ENCODE data around the gene OAF. TPM values are rescaled to one million over a fixed set of nuclear protein-coding genes. Genes with fewer than 3 reads are reported as not detected.

The OAF gene
- total and polyA plus RNA-seq, 9 donors, result 26.6 to 170 (median 66.3) TPM

DNA sequence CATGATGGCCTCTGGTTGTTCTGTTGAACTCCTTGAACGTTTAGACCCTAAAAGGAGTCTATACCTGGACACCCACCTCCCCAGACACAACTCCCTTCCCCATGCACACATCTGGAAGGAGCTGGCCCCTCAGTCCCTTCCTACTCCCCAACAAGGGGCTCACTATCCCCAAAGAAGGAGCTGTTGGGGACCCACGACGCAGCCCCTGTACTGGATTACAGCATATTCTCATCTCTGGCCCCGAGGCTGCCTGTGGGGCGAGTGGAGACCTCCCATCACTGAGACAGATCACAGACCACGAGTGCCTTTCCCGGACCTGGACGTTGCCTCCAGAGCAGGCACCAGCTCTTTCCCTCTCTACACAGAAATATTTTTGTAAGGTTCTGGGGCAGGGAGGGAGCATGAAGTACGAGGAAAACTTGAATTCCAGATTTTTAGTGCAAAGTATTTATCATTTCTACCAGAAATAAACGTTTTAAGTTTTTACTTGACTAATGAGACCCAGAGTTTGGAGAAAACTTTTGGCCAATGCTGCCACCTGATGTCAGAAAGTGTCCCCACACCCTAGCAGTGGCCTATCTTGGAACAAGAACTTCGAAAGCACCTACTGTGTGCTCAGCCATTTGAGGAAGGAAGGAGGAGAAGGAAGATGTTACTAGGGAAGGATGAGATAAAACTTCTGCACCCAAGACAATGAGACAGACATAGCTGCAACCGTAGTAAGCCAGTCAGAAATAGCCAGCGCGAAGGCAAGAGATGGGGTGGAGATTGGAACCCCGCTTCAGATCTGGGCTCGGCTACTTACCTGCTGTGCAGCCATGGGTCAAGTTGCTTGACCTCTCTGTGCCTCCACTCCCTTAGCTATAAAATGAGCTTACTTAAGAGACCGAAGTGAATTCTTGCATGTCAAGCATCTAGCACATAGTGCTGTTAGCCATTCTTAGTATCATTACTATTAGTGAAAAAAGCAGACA, 18.9 kb downstream of the OAF start:
- Histone ChIP-seq H3K27ac (peak overlapping the region in 1 of 2 donors; percentile 52), H3K9me3 (no peaks in the 10 kb centered on the region), H3K4me1 (ENCODE audit: insufficient read depth) (peaks cover 8% of the 10 kb centered on the region), H3K4me3 (no peak overlapping the region), H3K36me3 (no peaks in the 10 kb centered on the region), H3K27me3 (no peaks in the 10 kb centered on the region)
- TF ChIP-seq, protein P1, sequence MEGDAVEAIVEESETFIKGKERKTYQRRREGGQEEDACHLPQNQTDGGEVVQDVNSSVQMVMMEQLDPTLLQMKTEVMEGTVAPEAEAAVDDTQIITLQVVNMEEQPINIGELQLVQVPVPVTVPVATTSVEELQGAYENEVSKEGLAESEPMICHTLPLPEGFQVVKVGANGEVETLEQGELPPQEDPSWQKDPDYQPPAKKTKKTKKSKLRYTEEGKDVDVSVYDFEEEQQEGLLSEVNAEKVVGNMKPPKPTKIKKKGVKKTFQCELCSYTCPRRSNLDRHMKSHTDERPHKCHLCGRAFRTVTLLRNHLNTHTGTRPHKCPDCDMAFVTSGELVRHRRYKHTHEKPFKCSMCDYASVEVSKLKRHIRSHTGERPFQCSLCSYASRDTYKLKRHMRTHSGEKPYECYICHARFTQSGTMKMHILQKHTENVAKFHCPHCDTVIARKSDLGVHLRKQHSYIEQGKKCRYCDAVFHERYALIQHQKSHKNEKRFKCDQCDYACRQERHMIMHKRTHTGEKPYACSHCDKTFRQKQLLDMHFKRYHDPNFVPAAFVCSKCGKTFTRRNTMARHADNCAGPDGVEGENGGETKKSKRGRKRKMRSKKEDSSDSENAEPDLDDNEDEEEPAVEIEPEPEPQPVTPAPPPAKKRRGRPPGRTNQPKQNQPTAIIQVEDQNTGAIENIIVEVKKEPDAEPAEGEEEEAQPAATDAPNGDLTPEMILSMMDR (IDR thresholded peaks at IDR 0.05), result peak; percentile 52 to 70 (median 67)
- TF ChIP-seq EP300 (IDR thresholded peaks at IDR 0.05), result no peak
- 48 to 55% (median 55%) methylated on average over 17 of the region's 17 CpGs for WGBS, 3 donors
- DNase-seq, result peak in 1 of 5 donors; percentile 60
- intact Hi-C loops (cut with DNase I), result loop anchor here (2.0 to 5.0 kb wide), 3 partner anchors 57 to 68 kb away; no protein-coding TSS in a partner anchor

DNA sequence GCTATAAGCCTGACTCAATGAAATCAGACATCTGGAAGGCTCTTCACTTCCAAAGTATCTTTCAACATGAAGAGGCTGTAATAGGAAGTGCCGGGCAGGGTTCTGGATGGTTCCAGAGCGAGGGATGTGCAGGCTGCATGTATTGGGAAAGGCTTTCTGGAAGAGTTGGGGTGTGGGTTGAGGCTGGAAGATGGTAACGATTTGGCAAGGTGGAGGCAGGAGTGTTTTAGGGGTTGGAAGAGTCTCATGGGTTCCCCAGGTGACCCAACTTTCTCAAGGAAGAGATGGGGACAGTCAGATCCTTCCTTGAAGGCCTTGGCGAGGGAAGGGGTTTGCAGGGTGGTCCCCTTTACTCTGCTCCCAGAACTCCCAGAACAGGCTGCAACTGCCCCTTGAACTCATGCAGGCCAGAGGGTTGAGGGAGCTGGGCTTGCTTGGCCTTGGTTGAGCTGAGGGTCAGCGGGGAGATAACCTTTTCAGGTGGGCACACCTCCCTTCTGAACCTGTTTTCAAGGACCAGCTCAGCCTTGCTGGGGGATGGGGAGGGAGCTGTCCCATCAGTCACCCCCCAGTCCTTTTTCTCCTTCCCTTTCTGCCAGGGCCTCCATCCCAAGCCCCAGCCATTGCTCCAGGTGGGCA, 19.7 kb downstream of the OAF start:
- Histone ChIP-seq H3K36me3 (no peaks in the 10 kb centered on the region), H3K4me3 (no peak overlapping the region), H3K4me1 (ENCODE audit: insufficient read depth) (peaks cover 4% of the 10 kb centered on the region), H3K27ac (no peak overlapping the region), H3K9me3 (no peaks in the 10 kb centered on the region), H3K27me3 (no peaks in the 10 kb centered on the region)
- 81 to 90% (median 84%) methylated on average over 5 of the region's 5 CpGs for WGBS, 3 donors
- DNase-seq, result no peak
- TF ChIP-seq POLR2A (IDR thresholded peaks at IDR 0.05) (no peak), EP300 (IDR thresholded peaks at IDR 0.05) (no peak)
- TF ChIP-seq, protein P1 (IDR thresholded peaks at IDR 0.05), result no peak
- intact Hi-C loops (cut with DNase I), result loop anchor here in 2 of 4 donors (5.0 kb wide), 2 partner anchors 58 to 67 kb away; no protein-coding TSS in a partner anchor

DNA sequence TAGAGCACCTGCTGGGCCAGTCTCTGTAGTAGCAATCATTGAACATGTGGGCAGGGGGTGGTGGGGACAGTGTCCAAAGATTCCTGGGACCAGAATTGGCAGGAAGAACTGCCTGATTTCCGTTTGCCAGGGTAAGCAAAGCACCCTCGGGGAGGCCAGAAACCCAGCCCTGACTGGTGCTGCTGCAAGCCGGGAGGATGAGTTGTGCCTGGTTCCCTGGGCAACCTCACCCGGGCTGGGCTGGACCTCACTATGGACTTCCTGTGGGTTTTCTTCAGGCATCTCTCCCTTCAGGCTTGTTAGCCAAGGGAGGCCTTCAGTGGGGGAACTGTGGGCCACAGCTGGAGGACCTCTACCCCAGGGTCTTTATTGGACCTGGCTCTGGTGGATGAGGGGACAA, 21.1 kb downstream of the OAF start:
- H3K4me3 ChIP-seq, result no peak overlapping the region
- no peak for DNase-seq
- TF ChIP-seq, protein P1 (IDR thresholded peaks at IDR 0.05), result no peak
- TF ChIP-seq POLR2A (IDR thresholded peaks at IDR 0.05), result no peak
- no peak for TF ChIP-seq EP300 (IDR thresholded peaks at IDR 0.05)
- no peaks in the 10 kb centered on the region for H3K36me3 ChIP-seq
- H3K4me1 ChIP-seq (ENCODE audit: insufficient read depth), result no peaks in the 10 kb centered on the region
- intact Hi-C loops (cut with DNase I), result loop anchor here in 2 of 4 donors (5.0 kb wide), 2 partner anchors 60 to 65 kb away; no protein-coding TSS in a partner anchor
- WGBS, 3 donors, result 20 to 33% (median 22%) methylated on average over 4 of the region's 4 CpGs
- H3K27ac ChIP-seq, result peak overlapping the region in 1 of 2 donors; percentile 20
- H3K27me3 ChIP-seq, result no peaks in the 10 kb centered on the region
- no peaks in the 10 kb centered on the region for H3K9me3 ChIP-seq

DNA sequence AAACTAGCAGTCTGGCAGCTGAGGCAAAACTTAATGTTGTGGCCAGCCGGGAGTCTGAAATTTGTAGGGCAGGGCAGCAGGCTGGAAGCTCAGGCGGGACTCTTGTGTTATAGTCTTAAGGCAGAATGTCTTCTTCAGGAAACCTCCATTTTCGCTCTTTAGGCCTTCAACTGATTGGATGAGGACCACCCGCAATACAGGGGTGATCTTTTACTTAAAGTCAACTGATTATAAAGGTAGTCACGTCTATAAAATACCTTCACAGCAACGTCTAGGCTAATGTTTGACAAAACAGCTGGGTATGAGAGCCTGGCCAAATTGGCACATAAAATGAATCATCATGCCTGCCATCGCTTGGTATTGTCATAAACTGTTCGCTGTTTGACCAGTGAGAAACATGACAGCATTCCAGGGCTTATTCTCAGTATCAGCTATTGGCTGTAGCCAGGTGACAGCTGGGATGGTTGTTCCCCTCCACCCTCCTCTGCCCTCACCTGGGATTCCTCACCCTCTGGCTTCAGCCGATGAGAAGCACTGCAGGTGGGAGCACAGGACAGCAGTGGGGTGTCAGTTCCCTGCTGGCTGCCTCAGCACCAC, 22.5 kb downstream of the OAF start:
- Histone ChIP-seq H3K4me1 (ENCODE audit: insufficient read depth) (no peaks in the 10 kb centered on the region), H3K9me3 (no peaks in the 10 kb centered on the region), H3K4me3 (no peak overlapping the region), H3K36me3 (no peaks in the 10 kb centered on the region), H3K27me3 (no peaks in the 10 kb centered on the region), H3K27ac (no peak overlapping the region)
- 68 to 78% (median 72%) methylated on average over 9 of the region's 9 CpGs for WGBS, 3 donors
- TF ChIP-seq, protein P1 (IDR thresholded peaks at IDR 0.05), result no peak
- no peak for TF ChIP-seq POLR2A (IDR thresholded peaks at IDR 0.05)
- DNase-seq, result no peak
- intact Hi-C loops (cut with DNase I), result loop anchor here in 2 of 4 donors (5.0 kb wide), 2 partner anchors 61 to 64 kb away; no protein-coding TSS in a partner anchor
